Keratinocyte (primary cell): ENCODE results near the gene BCAS3.

Experiments used
- EZH2 ChIP-seq: IDR thresholded peaks from one replicate; pipeline ENCODE4 v1.6.1; 2012; ENCODE audit warnings: inconsistent platforms, mild to moderate bottlenecking, low read length, moderate library complexity
- TF ChIP-seq, protein P1 (sequence below), 3 experiments: IDR thresholded peaks in 1 of 3; conservative IDR thresholded peaks in 1 of 3; optimal IDR thresholded peaks in 1 of 3; 2 replicates in 2 of 3; 3 replicates in 1 of 3; pipeline versions ENCODE3 to v1.5.1; 2011; ENCODE audit warnings: low read length in 3 of 3, mild to moderate bottlenecking in 3 of 3, moderate library complexity in 2 of 3, control low read depth in 1 of 3, inconsistent platforms in 1 of 3; ENCODE audit not compliant: insufficient read depth in 2 of 3; ENCODE audit errors: extremely low read depth in 1 of 3

DNA sequence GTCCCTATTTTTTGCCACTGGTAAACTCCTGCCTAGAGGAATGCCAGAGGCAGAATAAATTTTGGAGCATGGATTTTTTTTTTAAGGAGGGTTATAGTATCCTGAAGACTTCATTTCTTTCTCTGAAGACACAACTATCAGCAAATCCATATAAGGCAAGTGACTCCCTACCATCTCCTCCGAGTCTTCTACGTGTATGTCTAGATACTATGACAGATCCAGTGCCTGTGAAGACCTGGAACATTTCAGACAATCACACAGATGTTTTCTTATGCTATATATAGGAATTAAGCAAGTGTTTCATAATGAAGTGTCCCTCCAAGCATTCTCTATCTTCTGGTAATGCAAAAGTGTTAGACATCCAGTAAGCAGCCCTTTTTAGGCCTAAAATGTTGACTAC is 466.5 kb downstream of the BCAS3 start:
- TF ChIP-seq, protein P1, sequence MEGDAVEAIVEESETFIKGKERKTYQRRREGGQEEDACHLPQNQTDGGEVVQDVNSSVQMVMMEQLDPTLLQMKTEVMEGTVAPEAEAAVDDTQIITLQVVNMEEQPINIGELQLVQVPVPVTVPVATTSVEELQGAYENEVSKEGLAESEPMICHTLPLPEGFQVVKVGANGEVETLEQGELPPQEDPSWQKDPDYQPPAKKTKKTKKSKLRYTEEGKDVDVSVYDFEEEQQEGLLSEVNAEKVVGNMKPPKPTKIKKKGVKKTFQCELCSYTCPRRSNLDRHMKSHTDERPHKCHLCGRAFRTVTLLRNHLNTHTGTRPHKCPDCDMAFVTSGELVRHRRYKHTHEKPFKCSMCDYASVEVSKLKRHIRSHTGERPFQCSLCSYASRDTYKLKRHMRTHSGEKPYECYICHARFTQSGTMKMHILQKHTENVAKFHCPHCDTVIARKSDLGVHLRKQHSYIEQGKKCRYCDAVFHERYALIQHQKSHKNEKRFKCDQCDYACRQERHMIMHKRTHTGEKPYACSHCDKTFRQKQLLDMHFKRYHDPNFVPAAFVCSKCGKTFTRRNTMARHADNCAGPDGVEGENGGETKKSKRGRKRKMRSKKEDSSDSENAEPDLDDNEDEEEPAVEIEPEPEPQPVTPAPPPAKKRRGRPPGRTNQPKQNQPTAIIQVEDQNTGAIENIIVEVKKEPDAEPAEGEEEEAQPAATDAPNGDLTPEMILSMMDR (optimal IDR thresholded peaks at IDR 0.05 in 1 of 3, IDR thresholded peaks at IDR 0.05 in 1 of 3, conservative IDR thresholded peaks at IDR 0.05 in 1 of 3; ENCODE audit: extremely low read depth in 1 of 3, insufficient read depth in 2 of 3, low read length in 3 of 3): no peak
- TF ChIP-seq EZH2: no peak
